Testis (tissue), 5 donors: ENCODE results near the gene L1CAM. TPM values are rescaled to one million over a fixed set of nuclear protein-coding genes. Genes with fewer than 3 reads are reported as not detected.
A peak's percentile ranks its signal among the peaks of the same experiment; 100 is the strongest.

ENCODE experiments used
- DNase-seq: peaks from one replicate; pipeline ENCODE4 v3.0.0-alpha.2; 2019
- H3K27ac ChIP-seq, 2 donors: fragments of 200-600 bp; sonication (generic); one replicate each; pipeline ENCODE4 v1.5.1; 2019
- H3K27me3 ChIP-seq: fragments of 200-600 bp; sonication (generic); one replicate; pipeline ENCODE4 v1.5.1; 2019
- H3K36me3 ChIP-seq: fragments of 200-600 bp; sonication (generic); one replicate; pipeline ENCODE4 v1.5.1; 2017; ENCODE audit warnings: low read depth; ENCODE audit errors: missing control alignments
- H3K4me1 ChIP-seq: fragments of 200-600 bp; sonication (generic); one replicate; pipeline ENCODE4 v1.5.1; 2019
- H3K4me3 ChIP-seq, 2 donors: fragments of 200-600 bp; sonication (generic); one replicate each; pipeline ENCODE4 v1.5.1; 2017 to 2019
- H3K9me3 ChIP-seq: fragments of 200-600 bp; sonication (generic); one replicate; pipeline ENCODE4 v1.5.1; 2017
- POLR2A ChIP-seq: fragments of 450-650 bp; IDR thresholded peaks from one replicate; pipeline ENCODE4 v1.6.1; 2017; ENCODE audit warnings: antibody characterized with exemption, mild to moderate bottlenecking, moderate library complexity
- WGBS, 2 donors: methylation state at CpG; one replicate each; pipeline ENCODE4 v1.1.5; 2018; 5-methylcytosine and 5-hydroxymethylcytosine counted together
- intact Hi-C: fragments of 100-400 bp; cut with DNase I; formaldehyde crosslinking; loops from one replicate; pipeline ENCODE4 v1.15.1; 2023; ENCODE audit warnings: low total_unique reads
- long read RNA-seq, 2 donors: transcript quantifications; one replicate each; lab custom pipeline, GENCODE V29; 2026
- polyA plus RNA-seq: library from polyadenylated mRNA; stranded (reverse); fragments of 350-450 nt; fragmentation: Illumina TruSeq; extraction: RNeasy Lipid Tissue Mini Kit (QIAGEN cat#74804); gene quantifications from one replicate; pipeline ENCODE4 v1.2.3, GENCODE V29; 2014; ENCODE audit warnings: low read depth, low replicate concordance; ENCODE audit not compliant: insufficient read depth
- total RNA-seq, 2 donors: library from RNA; depleted of rRNA; stranded (reverse); fragments of >200 nt; gene quantifications; one replicate each; pipeline ENCODE4 v1.2.3, GENCODE V29; 2016
- TF ChIP-seq, protein P1 (sequence below), 3 experiments: fragments of 450-650 bp in 2 of 3; fragments of 200-600 bp in 1 of 3; sonication (generic) in 1 of 3; IDR thresholded peaks; one replicate each; pipeline ENCODE4 v1.5.1; 2016 to 2019; ENCODE audit warnings: antibody characterized with exemption in 3 of 3, mild to moderate bottlenecking in 2 of 3, moderate library complexity in 1 of 3

Gene L1CAM, protein sequence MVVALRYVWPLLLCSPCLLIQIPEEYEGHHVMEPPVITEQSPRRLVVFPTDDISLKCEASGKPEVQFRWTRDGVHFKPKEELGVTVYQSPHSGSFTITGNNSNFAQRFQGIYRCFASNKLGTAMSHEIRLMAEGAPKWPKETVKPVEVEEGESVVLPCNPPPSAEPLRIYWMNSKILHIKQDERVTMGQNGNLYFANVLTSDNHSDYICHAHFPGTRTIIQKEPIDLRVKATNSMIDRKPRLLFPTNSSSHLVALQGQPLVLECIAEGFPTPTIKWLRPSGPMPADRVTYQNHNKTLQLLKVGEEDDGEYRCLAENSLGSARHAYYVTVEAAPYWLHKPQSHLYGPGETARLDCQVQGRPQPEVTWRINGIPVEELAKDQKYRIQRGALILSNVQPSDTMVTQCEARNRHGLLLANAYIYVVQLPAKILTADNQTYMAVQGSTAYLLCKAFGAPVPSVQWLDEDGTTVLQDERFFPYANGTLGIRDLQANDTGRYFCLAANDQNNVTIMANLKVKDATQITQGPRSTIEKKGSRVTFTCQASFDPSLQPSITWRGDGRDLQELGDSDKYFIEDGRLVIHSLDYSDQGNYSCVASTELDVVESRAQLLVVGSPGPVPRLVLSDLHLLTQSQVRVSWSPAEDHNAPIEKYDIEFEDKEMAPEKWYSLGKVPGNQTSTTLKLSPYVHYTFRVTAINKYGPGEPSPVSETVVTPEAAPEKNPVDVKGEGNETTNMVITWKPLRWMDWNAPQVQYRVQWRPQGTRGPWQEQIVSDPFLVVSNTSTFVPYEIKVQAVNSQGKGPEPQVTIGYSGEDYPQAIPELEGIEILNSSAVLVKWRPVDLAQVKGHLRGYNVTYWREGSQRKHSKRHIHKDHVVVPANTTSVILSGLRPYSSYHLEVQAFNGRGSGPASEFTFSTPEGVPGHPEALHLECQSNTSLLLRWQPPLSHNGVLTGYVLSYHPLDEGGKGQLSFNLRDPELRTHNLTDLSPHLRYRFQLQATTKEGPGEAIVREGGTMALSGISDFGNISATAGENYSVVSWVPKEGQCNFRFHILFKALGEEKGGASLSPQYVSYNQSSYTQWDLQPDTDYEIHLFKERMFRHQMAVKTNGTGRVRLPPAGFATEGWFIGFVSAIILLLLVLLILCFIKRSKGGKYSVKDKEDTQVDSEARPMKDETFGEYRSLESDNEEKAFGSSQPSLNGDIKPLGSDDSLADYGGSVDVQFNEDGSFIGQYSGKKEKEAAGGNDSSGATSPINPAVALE
- total RNA-seq (1 to 10 TPM; 1.7 to 4.5 TPM), polyA plus RNA-seq (2.5 TPM)
- long read RNA-seq, donor 1, result 0 reads
- long read RNA-seq, donor 2, result 0 reads

DNA sequence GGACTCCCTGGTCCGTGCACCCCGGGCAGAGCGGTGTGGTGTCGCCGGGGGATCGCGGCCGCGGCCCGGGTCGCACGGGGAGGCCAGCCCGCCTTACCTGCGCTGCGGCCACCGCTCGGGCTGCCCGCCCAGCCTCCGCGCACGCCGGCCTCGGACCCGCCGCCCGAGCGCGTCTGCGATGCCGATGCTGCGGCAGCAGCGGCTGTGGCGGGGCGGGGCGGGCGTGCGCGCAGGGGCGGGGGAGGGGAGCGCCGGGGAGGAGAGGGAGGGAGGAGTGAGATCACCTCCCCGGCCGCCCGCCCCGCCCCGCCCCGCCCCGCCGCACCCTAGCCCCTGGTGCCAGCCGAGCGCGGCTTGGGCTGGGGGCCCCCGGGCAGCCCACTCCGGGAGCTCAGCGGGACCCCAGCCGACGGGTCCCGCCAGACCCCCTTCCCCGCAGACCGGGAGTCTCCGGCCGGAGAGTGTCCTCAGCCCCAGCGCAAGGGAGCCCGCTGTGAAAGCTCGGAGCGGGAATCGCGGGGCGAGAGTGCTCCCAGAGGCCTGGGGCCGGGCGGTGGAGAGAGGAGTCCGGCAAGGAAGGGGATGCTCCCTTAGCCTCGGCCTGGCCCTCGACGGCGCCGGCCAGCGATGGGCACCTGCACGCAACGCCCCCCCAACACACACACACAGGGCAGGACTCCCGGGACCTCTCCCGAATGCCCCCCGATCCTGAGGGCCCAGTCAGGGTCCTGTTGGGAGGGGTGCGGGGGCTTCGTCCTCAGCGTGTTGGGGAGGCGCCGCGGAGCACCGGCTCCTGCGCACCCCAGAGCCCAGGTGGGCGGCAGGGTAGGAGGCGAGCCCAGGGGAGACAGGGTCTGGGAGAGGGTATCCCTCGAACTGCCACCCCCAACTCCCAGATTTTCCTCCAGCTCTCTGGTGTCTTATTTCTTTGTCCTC is at the start of gene L1CAM:
Gene L1CAM (minus strand): TSS at position 206 of the 936 bp plus-strand sequence. CDS start 10,337 bp downstream, outside the sequence.
- no peak within 1 kb of the TSS for H3K27ac ChIP-seq
- 3 to 20% methylated on average over 3 to 18 of the region's 94 CpGs for WGBS, 2 donors

DNA sequence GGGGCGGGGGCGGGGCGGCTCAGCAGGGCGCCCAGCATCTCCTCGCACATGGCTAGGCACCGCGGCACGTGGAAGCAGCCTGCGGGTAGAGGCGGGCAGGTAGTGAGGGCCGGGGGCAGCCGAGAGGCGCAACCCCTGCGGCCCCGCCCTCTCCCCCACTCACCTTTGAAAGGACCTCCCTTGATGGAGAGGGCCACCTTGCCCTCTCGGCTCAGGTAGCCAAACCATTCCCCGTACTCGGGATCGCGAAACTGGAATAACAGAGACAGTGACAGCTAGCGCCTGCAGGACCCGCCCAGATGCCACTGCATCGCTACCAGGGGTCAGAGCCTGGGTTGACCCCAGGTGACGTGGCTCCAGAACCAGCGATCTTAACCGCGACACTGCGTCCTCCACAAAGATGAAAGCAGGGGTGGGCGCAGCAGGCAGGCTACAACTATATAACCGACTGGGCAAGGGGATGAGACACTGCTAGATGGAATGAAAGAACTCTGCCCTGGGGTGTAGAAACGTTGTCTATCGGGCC is 49.4 kb upstream of the L1CAM start:
- intact Hi-C loops, result no loop called here
- Histone ChIP-seq H3K36me3 (no peaks in the 10 kb centered on the region), H3K4me1 (no peaks in the 10 kb centered on the region), H3K27me3 (no peaks in the 10 kb centered on the region), H3K27ac (no peak overlapping the region), H3K9me3 (no peaks in the 10 kb centered on the region), H3K4me3 (peak overlapping the region; percentile 36 to 63)
- WGBS, 2 donors, result 11 to 22% methylated on average over 7 to 22 of the region's 32 CpGs
- TF ChIP-seq POLR2A, result no peak
- TF ChIP-seq, protein P1, sequence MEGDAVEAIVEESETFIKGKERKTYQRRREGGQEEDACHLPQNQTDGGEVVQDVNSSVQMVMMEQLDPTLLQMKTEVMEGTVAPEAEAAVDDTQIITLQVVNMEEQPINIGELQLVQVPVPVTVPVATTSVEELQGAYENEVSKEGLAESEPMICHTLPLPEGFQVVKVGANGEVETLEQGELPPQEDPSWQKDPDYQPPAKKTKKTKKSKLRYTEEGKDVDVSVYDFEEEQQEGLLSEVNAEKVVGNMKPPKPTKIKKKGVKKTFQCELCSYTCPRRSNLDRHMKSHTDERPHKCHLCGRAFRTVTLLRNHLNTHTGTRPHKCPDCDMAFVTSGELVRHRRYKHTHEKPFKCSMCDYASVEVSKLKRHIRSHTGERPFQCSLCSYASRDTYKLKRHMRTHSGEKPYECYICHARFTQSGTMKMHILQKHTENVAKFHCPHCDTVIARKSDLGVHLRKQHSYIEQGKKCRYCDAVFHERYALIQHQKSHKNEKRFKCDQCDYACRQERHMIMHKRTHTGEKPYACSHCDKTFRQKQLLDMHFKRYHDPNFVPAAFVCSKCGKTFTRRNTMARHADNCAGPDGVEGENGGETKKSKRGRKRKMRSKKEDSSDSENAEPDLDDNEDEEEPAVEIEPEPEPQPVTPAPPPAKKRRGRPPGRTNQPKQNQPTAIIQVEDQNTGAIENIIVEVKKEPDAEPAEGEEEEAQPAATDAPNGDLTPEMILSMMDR (IDR thresholded peaks at IDR 0.05), result no peak
- DNase-seq, result no peak

More for the DNA sequence above, at the start of gene L1CAM:
- no peaks in the 10 kb centered on the region for H3K27me3 ChIP-seq
- no peaks in the 10 kb centered on the region for H3K36me3 ChIP-seq
- no peak within 1 kb of the TSS for H3K4me3 ChIP-seq
- no peak for DNase-seq
- H3K4me1 ChIP-seq, result no peaks in the 10 kb centered on the region
- TF ChIP-seq POLR2A, result no peak
- TF ChIP-seq, protein P1 (IDR thresholded peaks at IDR 0.05), result no peak
- no peaks in the 10 kb centered on the region for H3K9me3 ChIP-seq
- intact Hi-C loops, result no loop called here

DNA sequence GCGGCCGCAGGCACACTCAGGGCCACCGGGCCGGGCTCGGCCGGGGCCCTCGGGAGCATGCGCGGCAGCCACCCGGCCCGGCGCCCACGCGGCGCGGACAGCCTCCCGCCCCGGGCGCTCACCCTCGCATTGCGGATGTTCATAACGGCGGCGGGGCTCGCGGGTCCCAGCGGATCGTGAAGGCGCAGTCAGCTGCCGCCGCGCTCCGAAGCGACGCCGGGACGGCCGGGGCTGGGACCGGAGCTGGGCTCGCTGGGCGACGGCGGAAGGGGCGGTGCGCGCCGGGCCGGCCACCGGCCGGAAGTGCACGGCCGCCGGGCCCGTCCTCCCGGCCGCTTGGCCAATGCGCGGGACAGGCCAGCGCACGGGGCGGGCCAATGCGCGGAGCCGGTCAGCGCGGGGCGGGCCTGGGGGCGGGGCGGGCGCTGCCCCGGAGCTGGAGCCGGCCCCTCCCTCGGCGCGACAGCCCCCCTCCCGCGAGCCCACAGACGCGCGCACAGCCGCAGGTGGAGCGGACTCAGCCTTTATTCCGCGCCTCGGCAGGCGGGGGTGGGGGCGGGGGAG is 48.9 kb upstream of the L1CAM start, which contains the start of gene NAA10:
Gene NAA10 (minus strand): TSS at position 276 of the 564 bp plus-strand sequence. CDS start 133 bp downstream, at position 143.
- no peak for TF ChIP-seq POLR2A
- TF ChIP-seq, protein P1 (IDR thresholded peaks at IDR 0.05), result no peak
- Histone ChIP-seq H3K36me3 (no peaks in the 10 kb centered on the region), H3K4me1 (no peaks in the 10 kb centered on the region), H3K27ac (no peak within 1 kb of the TSS), H3K27me3 (no peaks in the 10 kb centered on the region), H3K9me3 (no peaks in the 10 kb centered on the region), H3K4me3 (peak within 1 kb of the TSS; percentile 47 to 63)
- intact Hi-C loops, result no loop called here
- WGBS, 2 donors, result no CpG with 5 or more reads among the region's 87 CpGs
- DNase-seq, result peak; percentile 73
